ENCODE results near the gene ARF4.

GRCh38 chr3:57598765-57599360 lies 1.7 kb upstream of the ARF4 start:
- TF ChIP-seq, protein P1, sequence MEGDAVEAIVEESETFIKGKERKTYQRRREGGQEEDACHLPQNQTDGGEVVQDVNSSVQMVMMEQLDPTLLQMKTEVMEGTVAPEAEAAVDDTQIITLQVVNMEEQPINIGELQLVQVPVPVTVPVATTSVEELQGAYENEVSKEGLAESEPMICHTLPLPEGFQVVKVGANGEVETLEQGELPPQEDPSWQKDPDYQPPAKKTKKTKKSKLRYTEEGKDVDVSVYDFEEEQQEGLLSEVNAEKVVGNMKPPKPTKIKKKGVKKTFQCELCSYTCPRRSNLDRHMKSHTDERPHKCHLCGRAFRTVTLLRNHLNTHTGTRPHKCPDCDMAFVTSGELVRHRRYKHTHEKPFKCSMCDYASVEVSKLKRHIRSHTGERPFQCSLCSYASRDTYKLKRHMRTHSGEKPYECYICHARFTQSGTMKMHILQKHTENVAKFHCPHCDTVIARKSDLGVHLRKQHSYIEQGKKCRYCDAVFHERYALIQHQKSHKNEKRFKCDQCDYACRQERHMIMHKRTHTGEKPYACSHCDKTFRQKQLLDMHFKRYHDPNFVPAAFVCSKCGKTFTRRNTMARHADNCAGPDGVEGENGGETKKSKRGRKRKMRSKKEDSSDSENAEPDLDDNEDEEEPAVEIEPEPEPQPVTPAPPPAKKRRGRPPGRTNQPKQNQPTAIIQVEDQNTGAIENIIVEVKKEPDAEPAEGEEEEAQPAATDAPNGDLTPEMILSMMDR (conservative IDR thresholded peaks at IDR 0.05), result no peak
- no peak for TF ChIP-seq ZFX (IDR thresholded peaks at IDR 0.05)
